ENCODE data around the gene RPH3AL.

RPH3AL gene

GRCh38 chr17:313231-313630, 39.4 kb downstream of the RPH3AL start:
- no peak for TF ChIP-seq CTCF (IDR thresholded peaks at IDR 0.05; ENCODE audit: borderline replicate concordance, insufficient read depth, low read depth, low read length)
- H3K4me3 ChIP-seq (ENCODE audit: low read depth, low read length): no peak overlapping the region

- no peak for TF ChIP-seq CTCF (IDR thresholded peaks at IDR 0.05; ENCODE audit: borderline replicate concordance, insufficient read depth, low read depth, low read length)
- no peak overlapping the region for H3K4me3 ChIP-seq (ENCODE audit: low read depth, low read length)
Observed at GRCh38 chr17:312476-313148, 40.0 kb downstream of the RPH3AL start.

- TF ChIP-seq CTCF (IDR thresholded peaks at IDR 0.05; ENCODE audit: borderline replicate concordance, insufficient read depth, low read depth, low read length): no peak
- no peak overlapping the region for H3K4me3 ChIP-seq (ENCODE audit: low read depth, low read length)
Observed at GRCh38 chr17:311119-311782, 41.4 kb downstream of the RPH3AL start.

- TF ChIP-seq CTCF (IDR thresholded peaks at IDR 0.05; ENCODE audit: borderline replicate concordance, insufficient read depth, low read depth, low read length): no peak
- H3K4me3 ChIP-seq (ENCODE audit: low read depth, low read length): no peak overlapping the region
Observed at GRCh38 chr17:310111-311010, 42.2 kb downstream of the RPH3AL start.

GRCh38 chr17:309361-309888, 43.2 kb downstream of the RPH3AL start:
- peak; percentile 78 for TF ChIP-seq CTCF (IDR thresholded peaks at IDR 0.05; ENCODE audit: borderline replicate concordance, insufficient read depth, low read depth, low read length)
- no peak overlapping the region for H3K4me3 ChIP-seq (ENCODE audit: low read depth, low read length)

- TF ChIP-seq CTCF (IDR thresholded peaks at IDR 0.05; ENCODE audit: borderline replicate concordance, insufficient read depth, low read depth, low read length): no peak
- no peak overlapping the region for H3K4me3 ChIP-seq (ENCODE audit: low read depth, low read length)
Observed at GRCh38 chr17:307741-308507, 44.7 kb downstream of the RPH3AL start.
